Cerebellar nuclear complex (tissue), 1 donor: Measurements from ENCODE around the gene STX10.

Experiments
- DNase-seq, 2 experiments: peaks; one replicate each; lab custom pipeline; 2025; lab: John Stamatoyannopoulos, UW

The STX10 gene

DNA sequence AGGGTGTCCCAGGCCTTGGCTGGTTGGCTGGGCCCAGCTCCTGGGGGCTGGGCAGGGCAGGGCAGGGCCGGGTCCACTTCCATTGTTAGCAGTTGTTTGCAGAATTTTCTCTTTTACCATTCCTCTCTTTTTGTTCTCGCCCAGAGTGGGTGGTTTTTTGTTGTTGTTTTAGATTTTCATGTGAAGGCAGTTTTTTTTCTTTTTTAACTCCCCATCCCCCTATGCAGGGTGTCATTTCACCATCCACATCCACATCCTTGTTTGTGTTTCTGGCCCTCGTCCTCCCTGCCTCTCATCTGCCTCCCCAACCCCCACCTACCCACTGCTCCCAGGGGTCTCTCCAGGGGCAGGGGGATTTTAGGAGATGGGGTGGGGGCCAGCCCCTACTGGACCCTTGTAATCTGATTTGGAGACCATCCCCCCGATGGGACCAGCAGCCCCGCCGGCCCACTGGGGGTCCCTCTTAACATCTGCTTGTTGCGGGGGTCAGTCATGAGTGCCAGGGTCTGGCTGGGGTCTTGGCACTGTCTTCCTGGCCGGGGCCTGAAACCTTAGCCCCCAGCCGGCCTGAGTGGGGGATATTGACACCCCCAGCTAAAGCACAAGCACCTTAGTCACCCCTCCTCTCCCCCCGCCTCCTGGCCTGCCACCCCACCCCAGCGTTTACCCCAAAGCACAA, 10.4 kb downstream of the STX10 start:
- no peak for DNase-seq

DNA sequence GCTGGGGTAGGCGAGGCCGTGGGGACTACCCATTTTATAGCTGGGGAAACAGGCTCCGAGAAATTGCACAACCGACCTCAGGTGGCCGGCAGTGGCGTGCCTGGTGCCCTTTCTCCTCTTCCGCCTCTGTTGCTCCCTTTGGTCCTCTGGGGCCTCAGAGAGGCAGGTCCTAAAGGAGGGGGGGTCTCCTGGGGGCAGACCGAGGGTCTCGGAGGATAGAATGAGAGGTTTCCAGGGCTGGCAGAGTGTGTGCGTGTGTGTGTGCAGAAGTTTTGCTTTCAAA, 11.3 kb downstream of the STX10 start:
- DNase-seq: no peak

DNA sequence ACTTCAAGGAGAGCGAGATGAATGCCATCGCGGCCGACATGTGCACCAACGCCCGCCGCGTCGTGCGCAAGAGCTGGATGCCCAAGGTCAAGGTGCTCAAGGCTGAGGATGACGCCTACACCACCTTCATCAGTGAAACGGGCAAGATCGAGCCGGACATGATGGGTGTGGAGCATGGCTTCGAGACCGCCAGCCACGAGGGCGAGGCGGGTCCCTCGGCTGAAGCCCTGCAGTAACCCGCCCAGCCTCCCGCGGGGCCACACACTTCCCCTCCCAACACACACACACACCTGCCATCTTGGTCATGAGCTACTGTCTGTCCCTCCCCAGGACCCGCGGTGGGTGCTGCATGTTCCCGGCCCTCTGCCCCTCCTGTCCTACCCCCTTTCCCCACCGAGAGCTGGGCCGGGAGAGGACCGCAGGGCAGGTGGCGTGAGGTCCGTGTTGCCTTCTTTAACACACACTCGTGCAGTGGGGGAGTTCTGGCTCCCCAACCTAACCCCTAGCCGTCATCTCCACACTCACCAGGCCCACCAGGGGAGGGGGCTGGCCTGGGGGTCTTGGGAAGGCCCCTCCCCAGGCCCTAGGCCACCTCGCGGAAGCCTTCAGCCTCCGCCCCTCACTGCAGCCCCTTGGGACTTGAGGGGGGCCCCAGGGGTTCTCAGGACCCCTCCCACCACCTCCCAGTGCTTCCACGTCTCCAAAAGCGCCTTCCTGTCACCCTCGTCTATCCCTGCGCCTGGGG, 11.8 kb downstream of the STX10 start:
- DNase-seq: no peak

DNA sequence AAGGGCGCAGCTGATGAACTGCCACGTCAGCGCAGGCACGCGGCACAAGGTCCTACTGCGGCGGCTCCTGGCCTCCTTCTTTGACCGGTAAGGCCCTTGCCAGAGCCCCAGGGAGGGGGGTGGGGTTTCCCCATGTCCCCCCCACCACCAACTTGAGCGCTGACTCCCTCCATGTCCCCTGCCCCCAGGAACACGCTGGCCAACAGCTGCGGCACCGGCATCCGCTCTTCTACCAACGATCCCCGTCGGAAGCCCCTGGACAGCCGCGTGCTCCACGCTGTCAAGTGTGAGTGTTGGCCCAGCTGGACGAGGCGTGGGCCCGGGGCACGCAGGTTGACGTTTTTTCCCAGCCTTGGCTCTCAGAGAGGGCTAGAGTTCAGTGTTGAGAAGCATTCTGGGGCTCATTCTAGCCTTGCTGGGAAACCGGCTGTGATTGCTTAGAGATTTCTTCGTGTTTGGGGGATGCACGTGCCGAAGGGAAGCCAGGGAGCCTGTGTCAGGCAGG, 12.8 kb downstream of the STX10 start:
- no peak for DNase-seq

DNA sequence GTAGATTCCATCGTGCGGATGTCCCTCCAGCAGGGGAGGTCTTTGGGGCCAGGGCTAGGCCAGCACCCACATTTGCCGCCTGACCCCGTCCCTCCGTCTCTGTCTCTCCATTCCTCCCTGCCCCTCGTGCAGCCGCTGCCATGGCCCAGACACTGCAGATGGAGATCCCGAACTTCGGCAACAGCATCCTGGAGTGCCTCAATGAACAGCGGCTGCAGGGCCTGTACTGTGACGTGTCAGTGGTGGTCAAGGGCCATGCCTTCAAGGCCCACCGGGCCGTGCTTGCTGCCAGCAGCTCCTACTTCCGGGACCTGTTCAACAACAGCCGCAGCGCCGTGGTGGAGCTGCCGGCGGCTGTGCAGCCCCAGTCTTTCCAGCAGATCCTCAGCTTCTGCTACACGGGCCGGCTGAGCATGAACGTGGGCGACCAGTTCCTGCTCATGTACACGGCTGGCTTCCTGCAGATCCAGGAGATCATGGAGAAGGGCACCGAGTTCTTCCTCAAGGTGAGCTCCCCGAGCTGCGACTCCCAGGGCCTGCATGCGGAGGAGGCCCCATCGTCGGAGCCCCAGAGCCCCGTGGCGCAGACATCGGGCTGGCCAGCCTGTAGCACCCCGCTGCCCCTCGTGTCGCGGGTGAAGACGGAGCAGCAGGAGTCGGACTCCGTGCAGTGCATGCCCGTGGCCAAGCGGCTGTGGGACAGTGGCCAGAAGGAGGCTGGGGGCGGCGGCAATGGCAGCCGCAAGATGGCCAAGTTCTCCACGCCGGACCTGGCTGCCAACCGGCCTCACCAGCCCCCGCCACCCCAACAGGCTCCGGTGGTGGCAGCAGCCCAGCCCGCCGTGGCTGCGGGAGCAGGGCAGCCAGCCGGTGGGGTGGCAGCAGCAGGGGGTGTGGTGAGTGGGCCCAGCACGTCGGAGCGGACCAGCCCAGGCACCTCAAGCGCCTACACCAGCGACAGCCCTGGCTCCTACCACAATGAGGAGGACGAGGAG, 14.8 kb downstream of the STX10 start:
- DNase-seq: no peak

DNA sequence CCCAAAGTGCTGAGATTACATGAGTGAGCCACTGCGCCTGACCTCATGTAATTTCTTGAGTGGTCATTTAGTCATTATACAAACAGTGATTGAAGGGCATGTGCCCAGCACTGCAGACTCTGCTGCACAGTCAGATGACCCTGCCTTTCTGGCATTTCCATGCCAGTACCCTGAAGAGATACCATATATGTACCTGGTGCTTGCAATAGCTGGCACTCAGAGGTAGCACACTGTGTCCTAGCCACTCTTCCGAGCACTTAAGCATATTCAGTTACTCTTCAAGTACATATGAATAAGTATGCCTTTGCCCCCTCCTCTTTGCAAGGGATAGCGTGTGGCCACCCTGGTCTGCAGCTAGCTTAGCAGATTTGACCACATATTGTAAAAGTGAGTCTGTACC, 15.5 kb downstream of the STX10 start:
- DNase-seq: no peak

DNA sequence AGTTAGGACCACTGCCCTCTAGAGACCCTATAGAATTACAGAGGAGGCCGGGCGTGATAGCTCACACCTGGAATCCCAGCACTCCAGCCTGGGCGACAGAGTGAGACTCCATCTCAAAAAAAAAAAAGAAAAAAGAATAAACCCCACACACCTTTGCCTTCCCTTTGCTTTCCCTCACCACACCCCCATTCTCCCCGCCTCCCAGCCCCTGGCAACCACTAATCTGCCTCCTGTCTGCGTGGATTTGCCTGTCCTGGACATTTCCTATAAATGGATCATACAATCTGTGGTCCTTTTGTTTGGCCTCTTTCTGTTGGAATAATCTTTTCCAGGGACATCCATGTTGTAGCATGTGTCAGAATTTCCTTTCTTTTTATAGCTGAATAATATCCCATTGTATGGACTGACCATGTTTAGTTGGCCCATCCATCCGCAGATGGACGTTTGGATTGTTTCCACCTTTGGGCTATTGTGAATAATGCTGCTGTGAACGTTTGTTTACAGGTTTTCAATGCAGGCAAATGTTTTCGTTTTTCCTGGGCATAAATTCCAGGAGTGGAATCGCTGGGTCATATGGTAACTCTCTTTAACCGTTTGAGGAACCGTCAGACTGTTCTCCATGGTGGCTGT, 16.8 kb downstream of the STX10 start:
- DNase-seq: no peak

DNA sequence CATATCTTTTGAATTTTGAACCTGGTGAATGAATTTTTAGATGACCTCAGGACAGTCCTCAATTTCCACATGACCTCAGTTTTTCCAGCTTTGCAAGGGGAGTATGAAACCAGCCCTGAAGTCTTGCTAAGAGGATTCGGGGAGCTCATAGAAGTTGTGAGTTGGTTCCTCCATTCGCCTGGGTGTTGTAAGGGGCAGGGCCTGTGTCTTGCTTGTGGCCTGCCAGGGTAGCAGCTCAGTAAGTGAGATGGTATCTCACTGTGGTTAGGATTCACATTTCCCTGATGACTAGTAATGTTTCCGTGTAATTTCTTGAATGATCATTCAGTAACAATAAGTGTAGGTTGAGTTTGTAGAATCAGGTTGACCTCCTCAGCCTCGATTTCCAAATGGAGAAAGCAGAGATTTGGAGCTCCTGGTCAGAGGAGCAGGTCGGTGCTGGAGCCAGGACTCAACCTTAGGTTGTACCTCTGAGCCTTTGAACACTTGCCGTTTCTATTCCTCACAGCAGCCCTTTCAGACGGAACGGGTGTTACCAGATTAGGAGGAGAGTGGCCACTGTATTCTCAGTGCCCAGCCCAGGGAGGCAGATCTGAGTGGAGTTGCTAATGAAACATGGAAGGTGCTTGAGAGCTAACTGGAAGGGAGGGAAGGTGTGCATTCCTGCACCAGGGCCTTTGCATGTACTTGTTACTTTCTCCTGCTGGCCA, 17.5 kb downstream of the STX10 start:
- no peak for DNase-seq

DNA sequence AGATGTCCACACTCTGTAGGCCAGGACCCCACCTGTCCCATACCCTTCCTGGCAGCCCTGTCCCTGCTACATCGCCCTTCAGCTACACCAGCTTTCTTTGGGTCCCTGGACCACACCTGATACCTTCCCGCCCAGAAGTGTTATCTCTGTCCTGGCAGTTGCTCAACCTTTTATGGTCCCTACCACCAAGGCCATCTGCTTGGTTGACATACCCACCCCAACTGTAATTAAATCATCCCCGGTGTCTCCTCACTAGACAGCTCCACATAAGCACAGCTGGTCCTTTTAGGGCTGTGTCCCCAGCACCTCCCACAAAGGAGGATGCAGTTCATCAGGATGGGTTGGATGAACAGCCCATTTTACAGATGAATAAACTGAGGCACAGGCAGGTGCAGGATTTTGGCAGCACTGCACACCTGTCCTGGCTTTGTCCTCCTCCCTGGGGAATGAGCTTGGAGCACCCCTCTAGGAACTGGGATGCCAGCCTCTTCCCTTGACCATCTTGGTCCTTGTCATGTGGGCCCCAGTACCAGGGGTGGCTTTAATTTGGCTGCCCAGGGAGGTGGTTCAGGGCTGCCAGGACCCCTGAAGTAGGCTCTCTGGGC, 19.2 kb downstream of the STX10 start:
- DNase-seq: no peak

DNA sequence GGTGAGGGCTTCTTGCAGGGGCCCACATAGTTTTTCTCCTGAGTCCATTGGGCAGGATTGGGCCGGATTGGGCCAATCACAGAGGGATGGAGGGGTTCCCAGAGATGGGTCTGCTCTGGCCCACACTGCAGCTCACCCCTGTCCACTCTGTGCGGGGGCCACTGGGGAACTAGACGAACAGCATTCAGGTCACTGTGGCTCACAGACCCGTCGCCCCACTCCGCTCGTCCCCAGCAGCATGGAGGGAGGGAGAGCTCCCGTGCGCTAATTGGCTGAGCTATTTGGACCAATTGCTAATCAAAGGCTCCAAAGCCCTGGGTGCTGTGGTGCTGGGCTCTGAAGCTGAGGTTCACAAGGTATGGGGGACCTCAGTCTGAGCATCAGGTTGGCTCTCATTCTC, 20.8 kb downstream of the STX10 start:
- no peak for DNase-seq

DNA sequence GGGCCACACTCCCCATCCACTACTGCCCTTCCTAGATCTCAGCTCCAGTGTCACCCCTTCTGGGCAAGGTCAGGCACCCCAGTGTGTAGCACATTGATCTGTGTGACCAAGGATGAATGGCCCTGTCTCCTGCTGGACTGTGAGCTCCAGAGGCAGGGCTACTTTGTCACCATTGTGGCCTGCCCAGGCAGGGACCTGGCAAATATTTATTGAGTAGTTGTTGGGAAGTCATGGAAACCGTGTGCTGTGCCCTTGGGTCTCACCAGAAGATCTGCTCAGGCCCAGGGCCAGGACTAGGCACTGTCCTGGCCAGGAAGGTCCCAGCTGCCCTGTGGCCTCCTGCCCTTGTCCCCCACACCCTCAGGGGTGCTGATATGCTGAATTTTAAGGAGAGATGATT, 21.6 kb downstream of the STX10 start:
- no peak for DNase-seq

DNA sequence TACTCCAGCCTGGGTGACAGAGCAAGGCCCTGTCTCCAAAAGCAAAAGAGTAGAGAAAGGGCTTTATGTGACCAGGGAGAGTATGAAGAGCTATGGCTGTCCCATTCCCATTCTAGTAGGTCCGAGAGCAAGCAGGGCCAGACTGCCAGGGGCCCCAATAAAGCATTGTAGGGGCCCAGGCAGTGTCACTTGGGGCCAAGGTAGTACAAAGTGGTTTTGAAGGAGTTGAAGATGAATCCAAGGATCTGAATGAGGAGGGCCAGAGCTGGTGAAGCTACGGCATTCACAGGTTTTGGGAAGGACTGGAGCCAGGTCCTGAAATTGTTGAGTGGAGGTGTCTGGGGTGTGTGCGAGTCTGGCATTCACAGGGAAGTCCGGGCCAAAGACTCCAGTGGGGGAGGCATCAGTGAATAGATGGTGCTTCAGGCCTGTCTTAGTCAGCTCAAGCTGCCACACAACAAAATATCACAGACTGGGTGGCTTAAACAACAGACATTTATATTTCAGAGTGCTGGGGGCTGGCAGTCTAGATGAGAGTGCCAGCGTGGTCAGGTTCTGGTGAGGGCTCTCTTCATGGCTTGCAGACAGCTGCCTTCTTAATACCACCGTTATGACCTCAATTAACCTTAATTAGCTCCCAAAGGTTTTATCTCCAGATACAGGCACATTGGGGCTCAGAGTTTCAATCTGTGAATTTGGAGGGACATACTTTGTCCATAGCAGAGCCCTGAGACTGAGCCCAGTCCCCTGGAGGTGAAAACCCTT, 22.2 kb downstream of the STX10 start:
- no peak for DNase-seq

DNA sequence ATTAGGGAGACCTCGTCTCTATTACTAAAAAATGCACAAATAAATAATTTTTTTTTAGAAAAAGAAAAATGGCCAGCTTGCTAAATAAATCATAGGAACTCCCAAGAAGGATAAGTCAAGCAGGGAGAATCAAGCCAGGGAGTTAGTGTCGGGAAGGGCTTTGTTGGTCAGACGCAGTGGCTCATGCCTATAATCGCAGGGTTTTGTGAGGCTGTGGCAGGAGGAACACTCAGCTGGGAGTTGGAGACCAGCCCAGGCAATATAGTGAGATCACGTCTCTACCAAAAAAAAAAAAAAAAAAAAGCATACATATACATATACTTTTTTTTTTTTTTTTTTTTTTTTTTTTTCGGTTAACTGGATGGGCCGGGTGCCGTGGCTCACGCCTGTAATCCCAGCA, 23.1 kb downstream of the STX10 start:
- DNase-seq: no peak

DNA sequence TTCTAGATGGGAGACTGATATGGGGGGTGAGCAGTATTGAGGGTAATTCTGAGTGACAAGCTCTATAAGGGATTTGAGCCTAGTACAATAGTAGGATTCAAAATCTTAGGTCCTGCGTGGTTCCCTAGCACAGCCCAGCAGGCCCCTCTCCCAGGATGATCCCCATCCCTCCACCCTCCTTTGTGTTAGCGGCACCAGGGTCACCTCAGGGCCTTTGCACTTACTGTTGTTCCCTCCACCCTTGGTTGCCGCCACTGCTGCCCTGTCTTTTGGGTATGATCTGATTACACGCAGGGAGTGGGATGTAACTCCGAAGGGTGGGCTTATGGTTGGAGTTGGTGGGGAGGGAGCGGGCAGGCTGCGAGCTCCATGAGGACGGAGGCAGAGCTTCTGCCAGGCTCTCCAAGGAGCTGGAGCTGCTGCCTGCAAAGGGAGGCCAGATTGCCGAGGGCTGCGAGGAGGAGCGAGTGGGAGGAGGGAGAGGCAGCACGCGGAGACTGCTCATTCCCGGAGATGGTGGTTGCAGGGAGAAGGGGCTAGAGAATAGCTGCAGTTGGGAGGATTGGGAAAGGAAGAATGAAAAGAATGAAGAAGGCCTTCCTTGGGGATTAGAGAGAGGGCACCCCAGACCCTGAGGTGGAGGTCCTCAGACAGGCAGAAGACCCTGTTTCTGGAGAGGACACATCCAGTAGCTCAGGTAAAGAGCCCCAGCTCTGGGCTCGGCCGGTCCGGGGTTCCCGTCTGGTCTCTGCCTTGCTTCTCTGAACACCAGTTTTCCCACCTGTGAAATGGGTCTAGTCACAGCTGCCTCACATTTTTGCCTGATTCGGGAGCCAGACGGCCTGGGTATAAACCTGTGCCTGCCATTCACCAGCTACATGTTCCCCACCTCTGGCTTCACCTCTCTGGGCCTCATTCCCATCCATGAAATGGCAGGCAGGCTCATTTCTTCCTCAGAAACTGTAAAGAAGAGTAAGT, 26.9 kb downstream of the STX10 start:
- no peak for DNase-seq

DNA sequence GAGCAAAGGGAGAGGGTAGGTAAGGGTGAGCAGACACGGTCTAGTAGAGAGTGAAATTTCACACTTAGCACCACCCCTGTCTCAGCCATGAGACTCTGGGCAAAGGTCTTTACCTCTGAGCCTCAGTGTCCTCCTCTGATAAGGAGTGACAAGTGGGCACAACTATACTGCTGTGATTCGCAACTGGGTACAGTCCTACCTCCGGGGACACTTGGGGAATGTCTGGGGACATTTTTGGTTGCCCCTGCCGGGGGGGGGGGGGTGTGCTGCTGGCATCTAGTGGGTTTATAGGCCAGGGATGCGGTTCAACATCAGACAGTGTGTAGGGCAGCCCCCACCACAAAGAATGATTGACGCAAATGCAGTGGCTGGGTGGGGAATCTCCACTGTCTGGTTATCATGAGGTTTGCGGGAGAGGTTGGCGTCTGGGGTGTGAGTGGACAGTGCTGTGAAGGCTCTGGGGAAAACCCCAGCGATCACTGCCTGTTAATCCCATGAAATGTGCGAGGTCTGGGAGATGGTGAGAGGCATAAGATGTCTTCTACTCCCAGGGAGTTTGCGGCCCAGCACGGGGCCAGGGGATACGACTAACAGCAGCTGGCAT, 27.8 kb downstream of the STX10 start:
- no peak for DNase-seq

DNA sequence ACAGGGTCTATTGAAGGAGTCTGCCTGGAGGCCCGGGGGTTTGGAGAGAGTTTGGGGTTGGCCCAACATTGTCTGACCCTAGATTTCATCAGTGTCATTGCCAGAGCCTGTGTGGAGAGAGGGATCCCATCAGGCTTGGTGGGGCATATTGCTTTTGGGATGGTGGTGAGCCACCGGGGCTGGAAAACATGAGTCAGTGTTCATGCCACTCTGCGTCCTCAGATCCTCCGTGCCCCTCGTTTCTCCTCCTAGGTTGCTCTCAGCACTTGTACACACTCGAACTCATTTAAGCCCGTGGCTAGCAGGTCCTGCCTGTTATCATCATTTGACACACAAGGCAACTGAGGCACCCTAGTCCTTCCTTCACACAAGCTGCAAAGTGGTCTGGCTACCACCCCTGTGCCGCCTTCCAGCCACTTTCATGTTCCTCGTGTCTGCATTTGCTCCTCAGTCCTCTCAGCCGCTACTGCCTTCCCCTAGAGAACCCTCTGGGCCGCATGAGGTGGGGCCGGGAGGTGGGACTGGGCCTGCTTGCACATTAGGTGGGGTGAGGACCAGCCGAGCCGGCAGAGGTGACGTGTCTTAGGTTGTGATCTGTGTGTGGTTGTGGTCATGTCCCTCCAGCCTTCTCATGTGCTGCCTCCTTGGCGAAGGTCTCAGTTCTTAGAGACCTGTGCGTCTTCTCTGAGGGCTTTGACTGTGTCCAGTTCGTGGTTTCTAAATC, 28.5 kb downstream of the STX10 start:
- no peak for DNase-seq

DNA sequence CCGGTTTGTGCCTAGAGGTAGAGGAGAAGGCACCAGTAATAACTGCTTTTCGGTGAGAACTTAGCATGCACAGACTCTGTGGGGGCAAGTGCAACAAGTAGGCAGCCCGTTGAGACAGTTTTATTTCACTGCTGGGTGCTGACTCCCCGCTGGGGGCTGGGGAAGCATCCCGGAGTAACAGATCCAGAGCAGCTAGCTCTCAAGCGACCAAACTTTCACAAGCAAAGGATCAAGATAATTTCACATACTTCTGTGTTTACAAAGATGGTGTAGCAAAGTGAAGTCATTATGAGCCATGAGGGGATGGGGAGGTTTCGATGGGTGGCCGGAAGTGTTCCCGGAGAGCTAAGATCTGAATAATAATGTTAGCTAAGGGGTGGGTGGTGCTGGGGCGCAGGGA, 29.4 kb downstream of the STX10 start:
- no peak for DNase-seq

DNA sequence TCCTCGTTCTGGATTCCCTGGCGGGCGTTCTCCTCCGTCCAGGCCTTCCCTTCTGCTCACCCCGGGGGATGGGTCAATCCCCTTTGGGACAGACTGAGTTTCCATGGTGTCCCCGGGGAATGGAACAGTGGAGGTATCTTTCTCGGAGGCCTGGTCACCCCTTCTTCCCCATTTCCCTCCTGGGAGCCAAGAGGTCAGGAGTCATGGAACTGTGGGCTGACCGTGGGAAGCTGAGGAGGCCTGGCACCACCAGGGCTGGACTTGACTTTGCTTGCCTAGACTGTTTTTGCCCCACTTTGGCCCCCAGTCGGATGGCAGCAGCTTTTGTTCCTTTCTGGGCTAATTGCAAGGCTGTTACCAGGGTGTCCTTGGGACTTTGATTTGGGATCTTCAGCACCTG, 30.1 kb downstream of the STX10 start:
- no peak for DNase-seq
